ENCODE results near the gene MAMDC2. TPM values are rescaled to one million over a fixed set of nuclear protein-coding genes. Genes with fewer than 3 reads are reported as not detected.

Gene MAMDC2
- total RNA-seq, 3 donors from 2014 or later = 17.0 to 33.9 (median 18.7) TPM

- H3K36me3 ChIP-seq = no peaks in the 10 kb centered on the region
- H3K4me1 ChIP-seq = no peaks in the 10 kb centered on the region
- no peak overlapping the region for H3K4me3 ChIP-seq
- no peak overlapping the region for H3K27ac ChIP-seq
- intact Hi-C loops (cut with DNase I; ENCODE audit: low total_unique reads) = no loop called here
- H3K27me3 ChIP-seq = no peaks in the 10 kb centered on the region
- no peaks in the 10 kb centered on the region for H3K9me3 ChIP-seq
- no peak for DNase-seq (ENCODE audit: low spot score in 2 of 2)
- TF ChIP-seq POLR2A (IDR thresholded peaks at IDR 0.05) (no peak), POLR2AphosphoS5 (IDR thresholded peaks at IDR 0.05) (no peak), CTCF (IDR thresholded peaks at IDR 0.05) (no peak)
Measured at GRCh38 chr9:70144131-70144503, 100.5 kb downstream of the MAMDC2 start.

- no peak for TF ChIP-seq POLR2AphosphoS5 (IDR thresholded peaks at IDR 0.05)
- TF ChIP-seq POLR2A (IDR thresholded peaks at IDR 0.05) = no peak
- TF ChIP-seq CTCF (IDR thresholded peaks at IDR 0.05) = no peak
- no peaks in the 10 kb centered on the region for H3K4me1 ChIP-seq
- no peaks in the 10 kb centered on the region for H3K27me3 ChIP-seq
- intact Hi-C loops (cut with DNase I; ENCODE audit: low total_unique reads) = loop anchor here (1.0 kb wide), 1 partner anchor 9 kb away; no protein-coding TSS in a partner anchor
- no peaks in the 10 kb centered on the region for H3K36me3 ChIP-seq
- H3K4me3 ChIP-seq = no peak overlapping the region
- H3K27ac ChIP-seq = no peak overlapping the region
- DNase-seq (ENCODE audit: low spot score in 2 of 2) = no peak
- H3K9me3 ChIP-seq = no peaks in the 10 kb centered on the region
Measured at GRCh38 chr9:70145981-70146380, 102.3 kb downstream of the MAMDC2 start.

GRCh38 chr9:70147196-70147595 is 103.5 kb downstream of the MAMDC2 start:
- no peaks in the 10 kb centered on the region for H3K4me1 ChIP-seq
- no peaks in the 10 kb centered on the region for H3K27me3 ChIP-seq
- H3K36me3 ChIP-seq = no peaks in the 10 kb centered on the region
- H3K4me3 ChIP-seq = no peak overlapping the region
- no peak for DNase-seq (ENCODE audit: low spot score in 2 of 2)
- no peaks in the 10 kb centered on the region for H3K9me3 ChIP-seq
- intact Hi-C loops (cut with DNase I; ENCODE audit: low total_unique reads) = no loop called here
- TF ChIP-seq CTCF (IDR thresholded peaks at IDR 0.05) = no peak
- no peak for TF ChIP-seq POLR2A (IDR thresholded peaks at IDR 0.05)
- no peak overlapping the region for H3K27ac ChIP-seq

GRCh38 chr9:70147651-70148050 is 104.0 kb downstream of the MAMDC2 start:
- Histone ChIP-seq H3K9me3 (no peaks in the 10 kb centered on the region), H3K27me3 (no peaks in the 10 kb centered on the region), H3K4me1 (no peaks in the 10 kb centered on the region), H3K36me3 (no peaks in the 10 kb centered on the region), H3K4me3 (no peak overlapping the region), H3K27ac (no peak overlapping the region)
- TF ChIP-seq POLR2AphosphoS5 (IDR thresholded peaks at IDR 0.05) (no peak), POLR2A (IDR thresholded peaks at IDR 0.05) (no peak), CTCF (IDR thresholded peaks at IDR 0.05) (no peak)
- DNase-seq (ENCODE audit: low spot score in 2 of 2) = no peak
- intact Hi-C loops (cut with DNase I; ENCODE audit: low total_unique reads) = no loop called here

GRCh38 chr9:70152350-70152749 is 108.7 kb downstream of the MAMDC2 start:
- intact Hi-C loops (cut with DNase I; ENCODE audit: low total_unique reads) = no loop called here
- TF ChIP-seq CTCF (IDR thresholded peaks at IDR 0.05) (no peak), POLR2AphosphoS5 (IDR thresholded peaks at IDR 0.05) (no peak), POLR2A (IDR thresholded peaks at IDR 0.05) (no peak)
- H3K9me3 ChIP-seq = no peaks in the 10 kb centered on the region
- H3K4me3 ChIP-seq = no peak overlapping the region
- H3K36me3 ChIP-seq = no peaks in the 10 kb centered on the region
- H3K4me1 ChIP-seq = no peaks in the 10 kb centered on the region
- no peaks in the 10 kb centered on the region for H3K27me3 ChIP-seq
- no peak for DNase-seq (ENCODE audit: low spot score in 2 of 2)
- H3K27ac ChIP-seq = no peak overlapping the region
